ENCODE data around the gene NUCB1.
"Not testable (repeated sequence)": the region's sequence is repeated elsewhere in the genome, so short reads cannot be mapped to it uniquely, and the experiment has no call there.

Gene NUCB1

GRCh38 chr19:48899781-48900476 lies at the start of gene NUCB1:
Gene NUCB1 (plus strand): TSS chr19:48900312. CDS start chr19:48900797, 485 bp downstream.
- peak; percentile 98 for DNase-seq (ENCODE audit: low read depth, low spot score)

DNA sequence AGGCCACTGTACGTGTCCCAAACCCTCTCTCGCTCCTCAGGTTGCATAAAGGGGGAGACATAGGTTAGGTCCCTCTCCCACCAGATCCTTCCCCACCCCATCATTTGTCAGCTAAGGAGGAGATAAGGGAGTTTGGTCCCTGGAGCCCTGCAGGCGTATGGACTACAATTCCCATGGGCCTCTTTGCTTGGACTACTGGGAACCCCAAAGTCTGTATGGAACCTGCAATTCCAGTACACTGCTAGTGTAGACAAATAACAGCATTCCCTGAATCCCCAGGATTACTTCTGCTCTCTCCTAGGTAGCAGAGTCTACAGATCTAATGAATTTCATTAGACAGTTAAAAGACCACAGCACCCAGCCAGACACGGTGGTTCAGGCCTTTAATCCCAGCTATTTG lies 47.8 kb upstream of the NUCB1 start:
- no peak for DNase-seq (ENCODE audit: low read depth, low spot score)

DNA sequence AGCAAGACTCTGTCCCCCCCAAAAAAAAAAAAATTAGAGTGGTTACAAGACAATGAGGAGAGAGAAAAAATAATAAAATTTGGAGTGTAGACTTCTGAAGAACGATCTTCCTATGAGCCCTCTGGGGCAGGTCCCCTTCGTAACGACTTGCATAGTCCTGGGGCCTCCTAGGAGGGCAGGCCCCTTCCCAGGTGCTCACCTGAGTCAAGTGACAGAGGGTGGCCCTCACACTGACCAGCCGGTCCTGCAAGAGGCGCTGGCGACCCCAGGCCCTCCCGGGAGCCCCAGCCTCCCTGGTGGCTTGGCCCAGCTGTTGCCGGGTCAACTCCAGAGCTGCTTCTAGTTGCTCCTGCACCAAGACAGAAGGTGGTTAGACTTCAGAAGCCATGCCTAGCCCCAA lies 46.6 kb upstream of the NUCB1 start:
- DNase-seq (ENCODE audit: low read depth, low spot score): no peak

- no peak for DNase-seq (ENCODE audit: low read depth, low spot score)
These were observed 46.0 kb upstream of the NUCB1 start for GRCh38 chr19:48854103-48854502.

- no peak for DNase-seq (ENCODE audit: low read depth, low spot score)
These were observed 43.2 kb upstream of the NUCB1 start for GRCh38 chr19:48856921-48857320.

DNA sequence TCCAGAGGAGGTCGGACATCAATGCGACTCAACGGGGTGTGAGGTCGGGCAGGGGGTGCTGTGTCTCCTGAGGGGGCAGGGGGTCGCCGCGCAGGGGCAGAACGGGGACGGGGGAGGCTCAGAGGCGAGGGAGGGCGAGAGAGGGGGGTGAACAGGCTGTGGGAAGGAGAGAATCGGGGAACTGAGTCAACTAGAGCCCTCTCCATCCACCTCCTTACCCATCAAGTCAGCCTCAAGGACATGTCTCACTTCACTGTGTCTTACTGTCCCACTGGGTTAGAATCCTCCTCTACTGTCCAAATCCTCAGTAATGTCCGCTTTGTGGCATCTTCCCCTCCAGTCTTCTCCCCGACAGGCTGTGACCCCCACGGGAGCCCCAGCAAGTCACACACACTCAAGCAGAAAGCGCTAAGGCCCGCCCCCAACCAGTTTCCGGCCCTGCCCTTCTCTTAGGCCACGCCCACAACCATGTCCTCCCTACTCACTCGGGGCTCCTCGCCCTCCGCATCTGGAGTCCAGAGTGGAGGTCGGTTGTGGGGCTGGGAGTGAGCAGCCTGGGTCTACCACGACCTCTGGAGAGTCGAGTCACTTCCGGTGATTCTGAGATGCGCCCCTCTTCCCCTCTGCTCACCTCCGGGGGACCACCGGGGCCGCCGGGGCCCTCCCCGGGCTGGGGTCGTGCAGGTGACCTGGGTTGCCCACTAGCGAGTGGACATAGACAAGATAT lies 41.0 kb upstream of the NUCB1 start:
- DNase-seq (ENCODE audit: low read depth, low spot score): no peak

- DNase-seq (ENCODE audit: low read depth, low spot score): no peak
These were observed 40.2 kb upstream of the NUCB1 start for GRCh38 chr19:48859711-48860572.

DNA sequence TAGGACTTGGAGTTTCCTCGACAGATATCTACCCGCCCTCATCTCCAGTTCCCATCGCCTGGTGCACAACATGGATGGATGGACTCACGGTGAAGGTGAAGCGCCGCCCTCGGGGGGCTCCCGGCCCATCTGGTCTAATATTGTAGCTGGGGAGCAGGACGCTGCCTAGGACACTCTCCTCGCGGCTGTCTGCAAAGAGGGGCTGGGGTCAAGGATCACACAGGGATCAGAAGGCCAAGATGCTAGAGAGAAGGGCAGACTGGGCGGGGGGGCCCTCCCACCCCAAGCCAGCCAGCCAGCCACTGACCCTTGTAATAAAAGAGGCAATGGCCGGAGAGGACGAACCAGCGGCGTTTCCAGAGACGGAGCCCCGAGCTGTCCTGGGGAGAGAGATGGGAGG lies 38.8 kb upstream of the NUCB1 start:
- DNase-seq (ENCODE audit: low read depth, low spot score): no peak

DNA sequence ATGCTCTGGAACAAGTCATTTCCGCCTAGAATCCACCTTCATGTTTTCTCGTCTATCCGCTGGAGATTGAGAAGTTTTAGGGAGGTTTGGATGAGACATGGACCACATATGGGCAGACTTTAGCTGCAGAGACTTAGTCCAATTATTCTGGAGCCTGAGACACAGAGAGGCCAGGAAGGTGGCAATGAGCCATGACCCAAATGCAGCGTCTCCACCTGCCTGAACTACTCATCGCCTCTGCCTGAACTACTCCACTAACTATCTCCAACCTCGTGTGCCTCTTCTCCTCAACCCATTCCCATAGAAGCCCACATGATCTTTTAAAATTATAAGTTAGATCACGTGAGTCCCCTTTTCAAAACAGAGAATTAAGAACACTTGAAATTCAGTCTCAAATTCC lies 37.3 kb upstream of the NUCB1 start:
- DNase-seq (ENCODE audit: low read depth, low spot score): no peak

DNA sequence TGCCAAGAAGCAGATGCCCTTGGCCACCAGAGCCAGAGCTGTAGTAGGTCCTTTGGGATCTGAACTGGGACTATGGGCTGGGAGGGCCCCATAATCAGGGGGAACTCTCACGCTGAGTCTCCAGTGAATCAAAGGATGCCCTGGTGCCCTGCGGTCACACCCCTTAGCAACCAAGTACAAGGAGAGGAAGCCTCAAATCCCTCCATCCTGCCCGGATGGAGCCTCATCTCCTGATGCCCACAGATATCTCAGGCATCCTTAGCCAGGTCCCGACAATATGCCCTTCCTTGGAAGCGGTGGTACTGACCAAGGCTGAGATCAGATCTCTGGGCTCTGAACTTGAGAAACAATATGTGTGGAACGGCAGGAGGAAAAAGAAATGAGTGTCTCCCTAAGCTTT lies 33.4 kb upstream of the NUCB1 start:
- DNase-seq (ENCODE audit: low read depth, low spot score): no peak

DNA sequence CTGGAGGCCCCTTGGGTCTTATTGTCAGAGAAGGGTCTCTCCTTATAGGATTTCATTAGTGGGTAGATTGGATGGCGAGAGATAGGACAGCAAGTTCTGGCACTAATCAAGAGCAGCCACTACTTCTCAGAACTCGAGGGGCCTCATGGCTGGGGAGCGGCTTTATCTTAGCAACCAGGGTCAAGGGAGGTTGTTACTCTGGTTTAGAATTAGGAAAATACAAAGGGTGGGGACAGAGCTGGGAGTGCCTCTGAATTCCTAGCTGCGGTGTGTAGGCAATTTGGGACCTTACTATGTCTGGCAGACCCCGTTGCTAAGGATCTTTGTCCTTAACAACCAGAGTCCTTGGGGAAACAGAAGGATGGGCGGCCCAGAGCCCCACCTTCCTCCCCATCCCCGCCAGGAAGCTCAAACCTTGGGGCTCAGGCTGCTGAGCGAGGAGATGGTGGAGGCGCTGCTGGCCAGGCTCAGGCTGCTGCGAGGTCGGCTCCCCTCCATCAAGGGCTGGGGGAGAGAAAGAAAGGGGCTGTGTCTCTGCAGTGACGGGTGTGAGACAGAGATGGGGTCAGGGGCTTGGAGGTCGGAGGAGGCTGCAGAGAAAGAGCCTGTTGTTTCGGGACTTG lies 32.9 kb upstream of the NUCB1 start:
- no peak for DNase-seq (ENCODE audit: low read depth, low spot score)

- DNase-seq (ENCODE audit: low read depth, low spot score): no peak
These were observed 32.4 kb upstream of the NUCB1 start for GRCh38 chr19:48867746-48868113.

GRCh38 chr19:48868114-48868886 lies 31.8 kb upstream of the NUCB1 start, which contains the start of gene PLEKHA4:
Gene PLEKHA4 (minus strand): TSS chr19:48868617. CDS start chr19:48867620, 997 bp downstream.
- no peak for DNase-seq (ENCODE audit: low read depth, low spot score)

- no peak for DNase-seq (ENCODE audit: low read depth, low spot score)
These were observed 30.1 kb upstream of the NUCB1 start for GRCh38 chr19:48870048-48870447.

- not testable (repeated sequence) for DNase-seq (ENCODE audit: low read depth, low spot score)
These were observed 28.5 kb upstream of the NUCB1 start for GRCh38 chr19:48871471-48872181.

- peak; percentile 94 for DNase-seq (ENCODE audit: low read depth, low spot score)
These were observed 27.8 kb upstream of the NUCB1 start, which contains the start of gene PPP1R15A for GRCh38 chr19:48872182-48872883. Gene PPP1R15A (plus strand): TSS chr19:48872421. CDS start chr19:48873234, 813 bp downstream.

GRCh38 chr19:48872884-48873475 lies 27.1 kb upstream of the NUCB1 start:
- peak; percentile 77 for DNase-seq (ENCODE audit: low read depth, low spot score)

GRCh38 chr19:48873476-48874302 lies 26.4 kb upstream of the NUCB1 start:
- no peak for DNase-seq (ENCODE audit: low read depth, low spot score)

Data from smooth muscle cell of the brain vasculature (primary cell).